GM19239 (cell line): ENCODE results near the gene CYLD.

ENCODE experiments used
- DNase-seq: peaks from one replicate; pipeline ENCODE4 v3.0.0; 2011; ENCODE audit warnings: low spot score; ENCODE audit not compliant: insufficient read length
- FAIRE-seq: peaks from 2 replicates; lab custom pipeline; 2011; peaks lifted over from hg19 to GRCh38; lab: Jason Lieb, UNC

CYLD gene

GRCh38 chr16:50839356-50839755 is 97.5 kb downstream of the CYLD start:
- FAIRE-seq (no peak), DNase-seq (no peak)

- no peak for FAIRE-seq
- DNase-seq, result no peak
Measured at GRCh38 chr16:50839920-50840729, 98.2 kb downstream of the CYLD start.

GRCh38 chr16:50841081-50841886 is 99.4 kb downstream of the CYLD start:
- DNase-seq, result no peak
- no peak for FAIRE-seq

GRCh38 chr16:50842013-50842505 is 100.2 kb downstream of the CYLD start:
- FAIRE-seq (no peak), DNase-seq (no peak)

GRCh38 chr16:50842589-50842988 is 100.7 kb downstream of the CYLD start:
- FAIRE-seq (no peak), DNase-seq (no peak)

- FAIRE-seq, result no peak
Measured at GRCh38 chr16:50844840-50845239, 103.0 kb downstream of the CYLD start.

GRCh38 chr16:50845296-50845695 is 103.4 kb downstream of the CYLD start:
- DNase-seq (no peak), FAIRE-seq (no peak)

More at GRCh38 chr16:50844840-50845239, 103.0 kb downstream of the CYLD start:
- DNase-seq, result no peak

GRCh38 chr16:50846511-50846910 is 104.6 kb downstream of the CYLD start:
- FAIRE-seq, result no peak

GRCh38 chr16:50847166-50847565 is 105.3 kb downstream of the CYLD start:
- no peak for FAIRE-seq

More at GRCh38 chr16:50846511-50846910, 104.6 kb downstream of the CYLD start:
- DNase-seq, result no peak

GRCh38 chr16:50848755-50849514 is 107.0 kb downstream of the CYLD start:
- no peak for FAIRE-seq

More at GRCh38 chr16:50847166-50847565, 105.3 kb downstream of the CYLD start:
- no peak for DNase-seq

More at GRCh38 chr16:50848755-50849514, 107.0 kb downstream of the CYLD start:
- DNase-seq, result no peak
